K562 (cell line): ENCODE results near the gene PSMC3IP. TPM values are rescaled to one million over a fixed set of nuclear protein-coding genes. Genes with fewer than 3 reads are reported as not detected.
A peak's percentile ranks its signal among the peaks of the same experiment; 100 is the strongest.

Experiments
- ATAC-seq: fragments of 200-7000 bp; cut with Tn5 transposase; 3 replicates; pipeline ENCODE4 v1.9.1; 2020; ENCODE audit warnings: moderate library complexity
- BruUV-seq: library from RNA; stranded (reverse); fragments of 400-500 nt; replicated peaks from 2 replicates; lab custom pipeline; 2021; lab: Mats Ljungman, UMichigan
- CTCF ChIA-PET: fragments of 300-600 bp; formaldehyde crosslinking; extraction: SDS; loops from one replicate; lab custom pipeline; 2021; ENCODE audit warnings: low intra/inter-chr PET ratio; lab: Yijun Ruan, JAX
- POLR2A ChIA-PET: fragments of 300-600, 350-650 bp; sonication (Branson Sonifier 250); formaldehyde crosslinking; extraction: SDS; loops from one replicate; lab custom pipeline; 2021; ENCODE audit warnings: antibody characterized with exemption, inconsistent platforms; lab: Yijun Ruan, JAX
- DNase-seq, 4 experiments: peaks; one replicate each; pipeline versions ENCODE4 v3.0.0 to v3.0.0-alpha.2; 2011 to 2018; ENCODE audit warnings: low spot score in 3 of 4, mixed read lengths in 3 of 4; ENCODE audit errors: extremely low read depth in 1 of 4
- FAIRE-seq: peaks from 2 replicates; lab custom pipeline; 2011; peaks lifted over from hg19 to GRCh38; lab: Jason Lieb, UNC
- H2AFZ ChIP-seq: 2 replicates; pipeline ENCODE4 v1.6.0; 2011; ENCODE audit warnings: low read depth, low read length, control low read depth, inconsistent platforms
- H3K27ac ChIP-seq: fragments of 200-600 bp; 3 replicates; pipeline ENCODE4 v1.8.0; 2011; ENCODE audit warnings: low read depth, mild to moderate bottlenecking, control low read depth, inconsistent platforms, low read length, moderate library complexity, mixed read lengths; ENCODE audit errors: extremely low read depth
- H3K27me3 ChIP-seq, 2 experiments: fragments of 300-600 bp in 1 of 2; 2 replicates in 1 of 2; 3 replicates in 1 of 2; pipeline versions ENCODE4 v1.6.0 to v1.8.0; 2011; ENCODE audit warnings: inconsistent platforms in 2 of 2, low read length in 2 of 2, mild to moderate bottlenecking in 1 of 2, mixed read lengths in 1 of 2, moderate library complexity in 1 of 2; ENCODE audit not compliant: control insufficient read depth in 2 of 2, insufficient read depth in 2 of 2
- H3K36me3 ChIP-seq: fragments of 300-600 bp; 3 replicates; pipeline ENCODE4 v1.8.0; 2011; ENCODE audit warnings: mild to moderate bottlenecking, low read length, inconsistent platforms; ENCODE audit not compliant: control insufficient read depth, insufficient read depth
- H3K4me1 ChIP-seq, 2 experiments: fragments of 200-600 bp in 1 of 2; replicated peaks in 1 of 2; 2 replicates in 1 of 2; 3 replicates in 1 of 2; pipeline versions ENCODE4 v1.5.1 to v1.8.0; 2011; ENCODE audit warnings: inconsistent platforms in 2 of 2, low read length in 2 of 2, mild to moderate bottlenecking in 1 of 2, mixed read lengths in 1 of 2, moderate library complexity in 1 of 2; ENCODE audit not compliant: control insufficient read depth in 2 of 2, insufficient read depth in 2 of 2
- H3K4me2 ChIP-seq: 2 replicates; pipeline ENCODE4 v1.6.1; 2011; ENCODE audit warnings: low read length, control low read depth, inconsistent platforms, mixed read lengths; ENCODE audit not compliant: insufficient read depth
- H3K4me3 ChIP-seq: fragments of 200-600 bp; sonication (generic), shearing (Covaris generic); 2 replicates; pipeline ENCODE4 v1.5.1; 2016; ENCODE audit warnings: control low read depth, inconsistent platforms
- H3K79me2 ChIP-seq: fragments of 200-600 bp; 3 replicates; pipeline ENCODE4 v1.8.0; 2011; ENCODE audit warnings: low read length, inconsistent platforms; ENCODE audit not compliant: control insufficient read depth, insufficient read depth
- H3K9ac ChIP-seq, 2 experiments: 2 replicates each; pipeline versions ENCODE4 v1.6.0 to v1.6.1; 2011; ENCODE audit warnings: low read depth in 2 of 2, low read length in 2 of 2, control low read depth in 1 of 2, inconsistent platforms in 1 of 2, mild to moderate bottlenecking in 1 of 2, mixed read lengths in 1 of 2; ENCODE audit not compliant: insufficient read depth in 1 of 2
- H3K9me1 ChIP-seq: one replicate; pipeline ENCODE4 v1.6.0; 2011; ENCODE audit warnings: inconsistent platforms, mild to moderate bottlenecking, low read length, moderate library complexity; ENCODE audit not compliant: control insufficient read depth, insufficient read depth
- H3K9me3 ChIP-seq: replicated peaks from 2 replicates; pipeline ENCODE4 v1.5.1; 2011; ENCODE audit warnings: low read depth, low read length, inconsistent platforms; ENCODE audit not compliant: control insufficient read depth, insufficient read depth
- H4K20me1 ChIP-seq: replicated peaks from 2 replicates; pipeline ENCODE4 v1.6.1; 2011; ENCODE audit warnings: low read length, inconsistent platforms, mixed read lengths; ENCODE audit not compliant: control insufficient read depth, insufficient read depth
- CBX2 ChIP-seq: fragments of 200-600 bp; sonication (generic); IDR thresholded peaks from one replicate; pipeline ENCODE4 v1.6.1; 2012; ENCODE audit warnings: mild to moderate bottlenecking, low read length, inconsistent platforms; ENCODE audit not compliant: insufficient read depth, poor library complexity, severe bottlenecking
- IRF1 ChIP-seq: sonication (generic); formaldehyde crosslinking; IDR thresholded peaks from 2 replicates; pipeline ENCODE4 v1.8.0; 2022; ENCODE audit warnings: missing genetic modification reagents, mild to moderate bottlenecking, borderline replicate concordance
- SMARCB1 ChIP-seq: IDR thresholded peaks from 2 replicates; pipeline ENCODE4 v1.6.1; 2011; ENCODE audit warnings: improper control_type of control experiment, low read depth; ENCODE audit not compliant: insufficient read length
- WGBS: fragments of 100-300 bp; shearing (Covaris generic); methylation state at CpG from one replicate; pipeline ENCODE4 v1.1.6; 2016; ENCODE audit warnings: low coverage, mixed read lengths; ENCODE audit not compliant: insufficient coverage; ENCODE audit errors: missing lambda C conversion rate; 5-methylcytosine and 5-hydroxymethylcytosine counted together
- in situ Hi-C: fragments of 300-500 bp; cut with MboI; formaldehyde crosslinking; loops from 4 replicates; pipeline ENCODE4 v1.15.0; 2018; ENCODE audit warnings: inconsistent platforms, mixed read lengths
- intact Hi-C: fragments of 100-400 bp; cut with micrococcal nuclease; formaldehyde crosslinking; loops from 2 replicates; pipeline ENCODE4 v1.14.2; 2022
- polyA plus RNA-seq, 8 experiments: library from polyadenylated mRNA; depleted of rRNA in 4 of 8; stranded (reverse) in 5 of 8; unstranded in 3 of 8; fragments of >200 nt; fragmentation: Nextera tagmentation in 2 of 8; fragmentation: Illumina TruSeq in 1 of 8; extraction: Ambion mirVana in 2 of 8; extraction: Trizol in 1 of 8; gene quantifications; 2 replicates each; pipeline versions ENCODE4 v1.2.1 to v1.2.3, GENCODE V29; 2011 to 2014; ENCODE audit warnings: inconsistent platforms in 1 of 8, missing spikeins in 1 of 8
- total RNA-seq, 7 experiments: library from RNA; depleted of rRNA in 6 of 7; stranded (reverse); fragments of >200 nt in 6 of 7; fragmentation: Illumina TruSeq in 2 of 7; extraction: Trizol in 2 of 7; gene quantifications; 2 replicates each; pipeline versions ENCODE4 v1.2.1 to v1.2.3, GENCODE V29; 2011 to 2021; ENCODE audit warnings: low replicate concordance in 1 of 7

PSMC3IP gene
- total and polyA plus RNA-seq, 9 of the 15 experiments (the other 6 are each of a cell fraction or from before 2014, with no cell fraction given), result 13.8 to 65.6 (median 32.8) TPM

- DNase-seq, result no peak
- H3K4me2 ChIP-seq, result no peak overlapping the region
- ChIA-PET CTCF (no interaction called here), POLR2A (interaction anchor here (0.5 to 8.3 kb wide), 6 partner anchors 9 to 751 kb away, joined by 3 to 58 read pairs (median 4); partner anchors contain the start of gene PSMC3IP)
- ATAC-seq, result no peak
- H3K4me3 ChIP-seq, result no peak overlapping the region
- peak overlapping the region in 1 of 2 experiments; percentile 99; a peak in 2 of 4 replicates for H3K9ac ChIP-seq
- FAIRE-seq, result no peak
- peaks cover 38 to 69% of the 10 kb centered on the region in 2 experiments for H3K4me1 ChIP-seq
- intact Hi-C loops (no loop called here), in situ Hi-C loops (no loop called here)
- H3K9me3 ChIP-seq, result no peaks in the 10 kb centered on the region
- no peak overlapping the region for H2AFZ ChIP-seq
- no peak overlapping the region; the same call in 2 of the 3 replicates for H3K27ac ChIP-seq
- H3K9me1 ChIP-seq, result no peaks in the 10 kb centered on the region
- no peaks in the 10 kb centered on the region for H3K27me3 ChIP-seq
- peaks cover 59% of the 10 kb centered on the region for H3K36me3 ChIP-seq
- TF ChIP-seq IRF1 (CRISPR knock-in tag), result no peak
- no peak for TF ChIP-seq SMARCB1
- no peak for TF ChIP-seq CBX2
- BruUV-seq, result no TSS peak
- H4K20me1 ChIP-seq, result no peaks in the 10 kb centered on the region
- peaks cover 64% of the 10 kb centered on the region for H3K79me2 ChIP-seq
- WGBS, result 91% methylated on average over 13 of the region's 15 CpGs
Measured at GRCh38 chr17:42564815-42565522, 12.6 kb downstream of the PSMC3IP start.
